Measurements from ENCODE around the gene ABHD8. TPM values are rescaled to one million over a fixed set of nuclear protein-coding genes. Genes with fewer than 3 reads are reported as not detected.
A peak's percentile ranks its signal among the peaks of the same experiment; 100 is the strongest.

The ABHD8 gene
- total and polyA plus RNA-seq, 2 donors from 2014 or later, result 9.6 to 20.0 TPM

- H3K4me3 ChIP-seq (ENCODE audit: low read length in 3 of 3), result peak overlapping the region in 2 of 3 donors; percentile 5 to 24
- H3K9me3 ChIP-seq (ENCODE audit: control insufficient read depth in 2 of 3, insufficient read depth in 1 of 3, low read length in 3 of 3), result no peaks in the 10 kb centered on the region
- no peak overlapping the region for H3K27ac ChIP-seq (ENCODE audit: low read depth in 2 of 2, low read length in 2 of 2)
- H3K9ac ChIP-seq (ENCODE audit: low read length in 3 of 3), result no peak overlapping the region
- no peak for DNase-seq
- no peaks in the 10 kb centered on the region for H3K27me3 ChIP-seq (ENCODE audit: control insufficient read depth, insufficient read depth, low read length)
- intact Hi-C loops (cut with DNase I), result no loop called here
- TF ChIP-seq CTCF (IDR thresholded peaks at IDR 0.05; ENCODE audit: borderline replicate concordance, extremely low read depth, insufficient read depth), result no peak
- peaks cover 0 to 4% (median 3%) of the 10 kb centered on the region in 3 donors for H3K4me1 ChIP-seq (ENCODE audit: control insufficient read depth in 2 of 3, insufficient read depth in 2 of 3, low read depth in 1 of 3, low read length in 3 of 3)
- peaks cover 0 to 10% (median 2%) of the 10 kb centered on the region in 3 donors for H3K36me3 ChIP-seq (ENCODE audit: control insufficient read depth in 2 of 3, insufficient read depth in 3 of 3, low read length in 3 of 3)
- FAIRE-seq, result no peak
Measured at GRCh38 chr19:17266589-17266974, 36.6 kb downstream of the ABHD8 start.

DNA sequence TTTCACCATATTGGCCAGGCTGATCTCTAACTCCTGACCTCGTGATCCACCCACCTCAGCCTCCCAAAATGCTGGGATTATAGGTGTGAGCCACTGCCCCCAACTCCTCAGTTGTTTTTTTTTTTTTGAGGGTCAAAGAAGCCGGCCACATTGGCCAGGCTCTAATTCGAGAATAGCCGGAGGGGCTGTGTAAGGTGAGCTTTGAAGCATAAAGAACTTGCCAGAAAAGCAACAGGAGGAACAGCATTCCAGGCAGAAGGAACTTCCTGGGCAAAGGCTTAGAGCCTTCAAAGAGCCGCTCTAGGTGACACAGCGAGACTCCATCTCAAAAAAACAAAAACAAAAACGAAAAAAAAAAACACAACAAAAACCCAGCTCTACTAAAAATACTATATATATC is 37.2 kb downstream of the ABHD8 start:
- Histone ChIP-seq H3K27me3 (ENCODE audit: control insufficient read depth, insufficient read depth, low read length) (no peaks in the 10 kb centered on the region), H3K4me3 (ENCODE audit: low read length in 3 of 3) (no peak overlapping the region), H3K9me3 (ENCODE audit: control insufficient read depth in 2 of 3, insufficient read depth in 1 of 3, low read length in 3 of 3) (no peaks in the 10 kb centered on the region), H3K27ac (ENCODE audit: low read depth in 2 of 2, low read length in 2 of 2) (no peak overlapping the region), H3K9ac (ENCODE audit: low read length in 3 of 3) (no peak overlapping the region), H3K4me1 (ENCODE audit: control insufficient read depth in 2 of 3, insufficient read depth in 2 of 3, low read depth in 1 of 3, low read length in 3 of 3) (peaks cover 0 to 4% (median 4%) of the 10 kb centered on the region in 3 donors), H3K36me3 (ENCODE audit: control insufficient read depth in 2 of 3, insufficient read depth in 3 of 3, low read length in 3 of 3) (peaks cover 0 to 4% (median 2%) of the 10 kb centered on the region in 3 donors)
- TF ChIP-seq CTCF (IDR thresholded peaks at IDR 0.05; ENCODE audit: borderline replicate concordance, extremely low read depth, insufficient read depth), result no peak
- FAIRE-seq (no peak), DNase-seq (peak in 2 of 5 donors; percentile 30 to 40)
- intact Hi-C loops (cut with DNase I), result no loop called here

DNA sequence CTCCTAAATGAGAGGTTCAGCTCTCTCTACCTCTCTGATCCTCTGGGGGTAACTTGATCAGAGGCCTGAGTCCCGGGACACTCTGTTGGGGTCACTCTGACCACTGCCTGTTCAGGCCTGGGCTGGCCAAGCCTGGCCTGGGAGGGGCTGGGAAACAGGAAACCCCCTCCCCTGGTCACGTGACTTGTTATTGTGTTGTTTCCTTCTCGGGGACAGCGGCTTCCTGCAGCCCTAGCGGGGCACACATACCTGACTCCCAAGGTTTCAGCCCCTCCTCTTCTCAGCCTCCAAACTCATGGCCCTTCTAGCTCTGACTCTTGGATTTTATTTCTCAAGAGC is 38.6 kb downstream of the ABHD8 start, which contains the start of gene USHBP1:
Gene USHBP1 (minus strand): TSS at position 105 of the 339 bp plus-strand sequence. CDS start 446 bp downstream, outside the sequence.
- Histone ChIP-seq H3K27ac (ENCODE audit: low read depth in 2 of 2, low read length in 2 of 2) (peak within 1 kb of the TSS; percentile 39 to 69), H3K4me3 (ENCODE audit: low read length in 3 of 3) (peak within 1 kb of the TSS in 2 of 3 donors; percentile 36 to 66), H3K9ac (ENCODE audit: low read length in 3 of 3) (peak within 1 kb of the TSS in 2 of 3 donors; percentile 11 to 67), H3K36me3 (ENCODE audit: control insufficient read depth in 2 of 3, insufficient read depth in 3 of 3, low read length in 3 of 3) (no peaks in the 10 kb centered on the region), H3K9me3 (ENCODE audit: control insufficient read depth in 2 of 3, insufficient read depth in 1 of 3, low read length in 3 of 3) (peaks cover 0 to 4% (median 0%) of the 10 kb centered on the region in 3 donors), H3K4me1 (ENCODE audit: control insufficient read depth in 2 of 3, insufficient read depth in 2 of 3, low read depth in 1 of 3, low read length in 3 of 3) (peaks cover 0 to 5% (median 4%) of the 10 kb centered on the region in 3 donors), H3K27me3 (ENCODE audit: control insufficient read depth, insufficient read depth, low read length) (no peaks in the 10 kb centered on the region)
- DNase-seq, result peak in 1 of 5 donors; percentile 64
- no peak for TF ChIP-seq CTCF (IDR thresholded peaks at IDR 0.05; ENCODE audit: borderline replicate concordance, extremely low read depth, insufficient read depth)
- intact Hi-C loops (cut with DNase I), result no loop called here
- no peak for FAIRE-seq

Data from kidney (tissue), 14 donors.